Tibial artery (tissue), 4 donors: ENCODE results near the gene KLHL40.

Experiments
- DNase-seq, 2 donors: peaks; one replicate each; pipeline ENCODE4 v3.0.0-alpha.2; 2019
- H3K27ac ChIP-seq, 2 donors: fragments of 200-600 bp; sonication (generic) in 1 of 2; 1 replicate in 1 of 2; 2 replicates in 1 of 2; pipeline ENCODE4 v1.5.1; 2018 to 2019; ENCODE audit warnings: mild to moderate bottlenecking in 1 of 2
- H3K27me3 ChIP-seq, 2 donors: fragments of 200-600 bp; sonication (generic) in 1 of 2; one replicate each; pipeline versions ENCODE4 v1.5.1 to v1.6.0; 2016 to 2019
- H3K36me3 ChIP-seq, 3 donors: fragments of 200-600 bp; sonication (generic) in 2 of 3; one replicate each; pipeline ENCODE4 v1.5.1; 2016 to 2019; ENCODE audit warnings: mild to moderate bottlenecking in 2 of 3
- H3K4me1 ChIP-seq, 4 donors: fragments of 200-600 bp; sonication (generic) in 2 of 4; 1 replicate in 3 of 4; 2 replicates in 1 of 4; pipeline ENCODE4 v1.5.1; 2016 to 2019
- H3K4me3 ChIP-seq, 2 donors: fragments of 200-600 bp; sonication (generic) in 1 of 2; 1 replicate in 1 of 2; 2 replicates in 1 of 2; pipeline ENCODE4 v1.5.1; 2018 to 2019; ENCODE audit warnings: mild to moderate bottlenecking in 2 of 2
- H3K9me3 ChIP-seq, 3 donors: fragments of 200-600 bp; sonication (generic) in 1 of 3; one replicate each; pipeline ENCODE4 v1.5.1; 2016 to 2019
- CTCF ChIP-seq, 2 experiments: fragments of 200-600 bp in 1 of 2; fragments of 450-650 bp in 1 of 2; IDR thresholded peaks; one replicate each; pipeline ENCODE4 v1.5.1; 2017 to 2019; ENCODE audit warnings: antibody characterized with exemption in 2 of 2, mild to moderate bottlenecking in 1 of 2, moderate library complexity in 1 of 2
- intact Hi-C: fragments of 100-400 bp; cut with DNase I; formaldehyde crosslinking; loops from one replicate; pipeline ENCODE4 v1.15.0; 2023; ENCODE audit warnings: low total_unique reads

Gene KLHL40

GRCh38 chr3:42662037-42662812 lies 23.1 kb upstream of the KLHL40 start:
- peak in 1 of 2 donors; percentile 65 for DNase-seq
- Histone ChIP-seq H3K4me1 (peaks cover 0 to 51% (median 42%) of the 10 kb centered on the region in 4 donors), H3K9me3 (no peaks in the 10 kb centered on the region), H3K27me3 (no peaks in the 10 kb centered on the region), H3K36me3 (peaks cover 10 to 71% (median 28%) of the 10 kb centered on the region in 3 donors), H3K27ac (peak overlapping the region; percentile 0 to 99), H3K4me3 (no peak overlapping the region)
- intact Hi-C loops, result no loop called here
- no peak for TF ChIP-seq CTCF (IDR thresholded peaks at IDR 0.05)

GRCh38 chr3:42662813-42663535 lies 22.4 kb upstream of the KLHL40 start:
- TF ChIP-seq CTCF (IDR thresholded peaks at IDR 0.05), result no peak
- no peaks in the 10 kb centered on the region for H3K27me3 ChIP-seq
- intact Hi-C loops, result no loop called here
- peaks cover 9 to 64% (median 28%) of the 10 kb centered on the region in 3 donors for H3K36me3 ChIP-seq
- peak overlapping the region in 1 of 2 donors; percentile 99 for H3K27ac ChIP-seq
- H3K4me3 ChIP-seq, result no peak overlapping the region
- no peak for DNase-seq
- peaks cover 0 to 55% (median 43%) of the 10 kb centered on the region in 4 donors for H3K4me1 ChIP-seq
- no peaks in the 10 kb centered on the region for H3K9me3 ChIP-seq

- TF ChIP-seq CTCF (IDR thresholded peaks at IDR 0.05), result no peak
- Histone ChIP-seq H3K9me3 (no peaks in the 10 kb centered on the region), H3K27ac (peak overlapping the region in 1 of 2 donors; percentile 68), H3K36me3 (peaks cover under 1 to 55% (median 21%) of the 10 kb centered on the region in 3 donors), H3K4me1 (peaks cover 0 to 53% (median 37%) of the 10 kb centered on the region in 4 donors), H3K27me3 (no peaks in the 10 kb centered on the region), H3K4me3 (no peak overlapping the region)
- DNase-seq, result peak in 1 of 2 donors; percentile 65
- intact Hi-C loops, result no loop called here
Measured at GRCh38 chr3:42663581-42664437, 21.5 kb upstream of the KLHL40 start.

DNA sequence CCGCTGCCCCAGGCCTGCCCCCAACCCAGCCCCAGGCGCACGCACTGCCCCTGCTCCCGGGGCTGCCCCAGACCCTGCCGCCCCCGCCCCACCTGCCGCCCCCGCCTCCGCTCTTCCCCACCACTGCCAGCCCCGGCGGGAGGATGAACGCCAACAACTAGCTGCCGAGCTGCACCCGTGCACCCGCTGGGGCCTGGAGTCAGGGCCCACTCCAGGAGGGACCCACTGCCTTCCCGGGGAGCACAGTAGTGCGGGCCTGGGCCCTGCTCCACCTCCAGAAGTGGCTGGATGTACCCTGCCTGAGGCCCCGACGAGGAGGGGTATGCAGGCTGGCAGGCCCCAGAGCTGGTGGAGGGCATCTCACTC lies 20.9 kb upstream of the KLHL40 start:
- peak in 1 of 2 donors; percentile 65 for DNase-seq
- no peak for TF ChIP-seq CTCF (IDR thresholded peaks at IDR 0.05)
- peaks cover 0 to 49% (median 16%) of the 10 kb centered on the region in 3 donors for H3K36me3 ChIP-seq
- intact Hi-C loops, result no loop called here
- no peak overlapping the region for H3K4me3 ChIP-seq
- H3K9me3 ChIP-seq, result no peaks in the 10 kb centered on the region
- peaks cover 0 to 47% (median 31%) of the 10 kb centered on the region in 4 donors for H3K4me1 ChIP-seq
- H3K27me3 ChIP-seq, result no peaks in the 10 kb centered on the region
- H3K27ac ChIP-seq, result peak overlapping the region in 1 of 2 donors; percentile 68
